SK-N-SH (cell line): Measurements from ENCODE around the gene SLC30A10. TPM values are rescaled to one million over a fixed set of nuclear protein-coding genes. Genes with fewer than 3 reads are reported as not detected.
A peak's percentile ranks its signal among the peaks of the same experiment; 100 is the strongest.
"Not testable (repeated sequence)": the region's sequence is repeated elsewhere in the genome, so short reads cannot be mapped to it uniquely, and the experiment has no call there.

Experiments used
- CTCF ChIA-PET: fragments of 300-600, 350-600 bp; formaldehyde crosslinking; extraction: SDS; loops from one replicate; lab custom pipeline; 2021; lab: Yijun Ruan, JAX
- POLR2A ChIA-PET: fragments of 350-600 bp; sonication (Branson Sonifier 250); formaldehyde crosslinking; extraction: SDS; loops from one replicate; lab custom pipeline; 2020; ENCODE audit warnings: antibody characterized with exemption, inconsistent platforms; lab: Yijun Ruan, JAX
- DNase-seq: peaks from one replicate; pipeline ENCODE4 v3.0.0; 2012
- H2AFZ ChIP-seq: fragments of 200-600 bp; sonication (generic); 2 replicates; pipeline ENCODE4 v1.8.1; 2016; ENCODE audit warnings: antibody characterized with exemption, mild to moderate bottlenecking, low read depth
- H3F3A ChIP-seq: fragments of 200-600 bp; sonication (generic); replicated peaks from 2 replicates; pipeline ENCODE3; 2016; ENCODE audit warnings: antibody characterized with exemption, mild to moderate bottlenecking; ENCODE audit not compliant: insufficient read depth
- H3K27ac ChIP-seq, 2 experiments: fragments of 200-500 bp in 1 of 2; fragments of 200-600 bp in 1 of 2; sonication (Bioruptor generic) in 1 of 2; sonication (generic), shearing (Covaris generic) in 1 of 2; 2 replicates each; pipeline versions ENCODE4 v1.5.1 to v1.6.1; 2014 to 2016; ENCODE audit warnings: low read depth in 2 of 2, inconsistent platforms in 1 of 2, low read length in 1 of 2, mild to moderate bottlenecking in 1 of 2, mixed read lengths in 1 of 2
- H3K27me3 ChIP-seq: fragments of 200-600 bp; sonication (generic), shearing (Covaris generic); 2 replicates; pipeline ENCODE4 v1.6.1; 2016; ENCODE audit warnings: mixed run types; ENCODE audit not compliant: insufficient read depth
- H3K36me3 ChIP-seq, 2 experiments: fragments of 200-500 bp in 1 of 2; fragments of 200-600 bp in 1 of 2; sonication (Bioruptor generic) in 1 of 2; sonication (generic) in 1 of 2; replicated peaks in 1 of 2; 2 replicates each; pipeline versions ENCODE3 to v1.5.1; 2014 to 2016; ENCODE audit warnings: low read length in 1 of 2, mild to moderate bottlenecking in 1 of 2; ENCODE audit not compliant: insufficient read depth in 2 of 2, control insufficient read depth in 1 of 2
- H3K4me1 ChIP-seq, 2 experiments: fragments of 200-500 bp in 1 of 2; fragments of 200-600 bp in 1 of 2; sonication (Bioruptor generic) in 1 of 2; sonication (generic), shearing (Covaris generic) in 1 of 2; 2 replicates each; pipeline versions ENCODE4 v1.5.1 to v1.6.1; 2014 to 2016; ENCODE audit warnings: low read depth in 1 of 2, low read length in 1 of 2, mixed run types in 1 of 2; ENCODE audit not compliant: insufficient read depth in 2 of 2, control insufficient read depth in 1 of 2
- H3K4me2 ChIP-seq: fragments of 200-600 bp; sonication (generic), shearing (Covaris generic); 2 replicates; pipeline ENCODE4 v1.6.1; 2017; ENCODE audit warnings: mixed run types
- H3K4me3 ChIP-seq, 2 experiments: fragments of 200-500 bp in 1 of 2; fragments of 200-600 bp in 1 of 2; sonication (Bioruptor generic) in 1 of 2; sonication (generic), shearing (Covaris generic) in 1 of 2; 2 replicates each; pipeline versions ENCODE4 v1.5.1 to v1.8.1; 2014 to 2016; ENCODE audit warnings: low read depth in 2 of 2, inconsistent platforms in 1 of 2, low read length in 1 of 2, mild to moderate bottlenecking in 1 of 2, mixed read lengths in 1 of 2, moderate library complexity in 1 of 2
- H3K79me2 ChIP-seq: fragments of 200-600 bp; sonication (generic); 2 replicates; pipeline ENCODE4 v1.8.1; 2017; ENCODE audit warnings: mild to moderate bottlenecking; ENCODE audit not compliant: insufficient read depth
- H3K9ac ChIP-seq: fragments of 200-600 bp; sonication (generic); 2 replicates; pipeline ENCODE4 v1.6.1; 2017; ENCODE audit warnings: mixed run types
- H3K9me2 ChIP-seq: fragments of 200-600 bp; sonication (generic); 2 replicates; pipeline ENCODE4 v1.6.1; 2017; ENCODE audit warnings: mixed run types
- H3K9me3 ChIP-seq: fragments of 200-600 bp; sonication (generic); 2 replicates; pipeline ENCODE4 v1.6.1; 2017; ENCODE audit warnings: mixed run types, mild to moderate bottlenecking, moderate library complexity
- H4K20me1 ChIP-seq: fragments of 200-600 bp; sonication (generic); 2 replicates; pipeline ENCODE4 v1.6.1; 2017; ENCODE audit warnings: mild to moderate bottlenecking, mixed run types; ENCODE audit not compliant: insufficient read depth
- GATA2 ChIP-seq: sonication (generic); formaldehyde crosslinking; IDR thresholded peaks from 2 replicates; pipeline ENCODE4 v1.5.0; 2020; ENCODE audit warnings: mild to moderate bottlenecking, missing genetic modification reagents
- RCOR1 ChIP-seq: fragments of 150-350 bp; IDR thresholded peaks from 2 replicates; pipeline ENCODE4 v1.6.1; 2017; ENCODE audit warnings: antibody characterized with exemption, low read length
- TEAD4 ChIP-seq: IDR thresholded peaks from 2 replicates; pipeline ENCODE4 v1.4.0; 2012; ENCODE audit warnings: mild to moderate bottlenecking, borderline replicate concordance; ENCODE audit not compliant: insufficient read depth
- YY1 ChIP-seq: IDR thresholded peaks from 2 replicates; pipeline ENCODE4 v1.4.0; 2012; ENCODE audit warnings: low read depth, mild to moderate bottlenecking
- WGBS: methylation state at CpG from one replicate; pipeline ENCODE4 v1.1.6; 2017; ENCODE audit warnings: low lambda C conversion rate; 5-methylcytosine and 5-hydroxymethylcytosine counted together
- polyA plus RNA-seq, 3 experiments: library from polyadenylated mRNA; depleted of rRNA; stranded (reverse); fragments of >200 nt; gene quantifications; 2 replicates each; pipeline ENCODE4 v1.2.3, GENCODE V29; 2012

SLC30A10 gene
- polyA plus RNA-seq, 1 of the 3 experiments (the other 2 are of a cell fraction): 0.02 TPM

- no peaks in the 10 kb centered on the region for H3K4me1 ChIP-seq
- no peaks in the 10 kb centered on the region for H3F3A ChIP-seq
- no peaks in the 10 kb centered on the region for H3K9me3 ChIP-seq
- no peak overlapping the region for H2AFZ ChIP-seq
- peak; percentile 12 for DNase-seq
- peak; percentile 9; the same call in 1 of the 2 replicates for TF ChIP-seq GATA2 (CRISPR knock-in tag)
- peak; percentile 37; the same call in 1 of the 2 replicates for TF ChIP-seq RCOR1
- no peak for TF ChIP-seq TEAD4
- TF ChIP-seq YY1: no peak
- no peaks in the 10 kb centered on the region for H3K9me2 ChIP-seq
- ChIA-PET CTCF (no interaction called here), POLR2A (no interaction called here)
- no peak overlapping the region for H3K4me3 ChIP-seq
- H3K27ac ChIP-seq: no peak overlapping the region
- H3K36me3 ChIP-seq: no peaks in the 10 kb centered on the region
- no peaks in the 10 kb centered on the region for H3K79me2 ChIP-seq
- no peaks in the 10 kb centered on the region for H4K20me1 ChIP-seq
- H3K4me2 ChIP-seq: no peak overlapping the region
- WGBS: 14% methylated on average over 5 of the region's 5 CpGs
- H3K9ac ChIP-seq: no peak overlapping the region
- H3K27me3 ChIP-seq: 0 out of 2 replicates have a peak, but pooled peaks cover 7% of the 10 kb centered on the region
Measured at GRCh38 chr1:219897914-219898313, 30.4 kb downstream of the SLC30A10 start.

DNA sequence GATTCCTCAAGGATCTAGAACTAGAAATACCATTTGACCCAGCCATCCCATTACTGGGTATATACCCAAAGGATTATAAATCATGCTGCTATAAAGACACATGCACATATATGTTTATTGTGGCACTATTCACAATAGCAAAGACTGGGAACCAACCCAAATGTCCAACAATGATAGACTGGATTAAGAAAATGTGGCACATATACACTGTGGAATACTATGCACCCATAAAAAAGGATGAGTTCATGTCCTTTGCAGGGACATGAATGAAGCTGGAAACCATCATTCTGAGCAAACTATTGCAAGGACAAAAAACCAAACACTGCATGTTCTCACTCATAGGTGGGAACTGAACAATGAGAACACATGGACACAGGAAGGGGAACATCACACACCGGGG lies 36.1 kb downstream of the SLC30A10 start:
- H3K9ac ChIP-seq, POLR2A ChIA-PET, H3K36me3 ChIP-seq, H3K27ac ChIP-seq, DNase-seq, H3K4me3 ChIP-seq, H3K27me3 ChIP-seq, H3K4me1 ChIP-seq, CTCF ChIA-PET, H3K79me2 ChIP-seq, H2AFZ ChIP-seq, H3K9me2 ChIP-seq, H4K20me1 ChIP-seq, H3K9me3 ChIP-seq, H3F3A ChIP-seq, H3K4me2 ChIP-seq: not testable (repeated sequence)
- 71% methylated on average over 1 of the region's 1 CpG for WGBS

GRCh38 chr1:219891846-219892245 lies 36.5 kb downstream of the SLC30A10 start:
- CTCF ChIA-PET, H3F3A ChIP-seq, POLR2A ChIA-PET, H3K9me2 ChIP-seq, H3K27me3 ChIP-seq, DNase-seq, H3K9me3 ChIP-seq, H3K27ac ChIP-seq, H3K9ac ChIP-seq, H3K4me2 ChIP-seq, H3K4me3 ChIP-seq, H4K20me1 ChIP-seq, H2AFZ ChIP-seq, H3K4me1 ChIP-seq, H3K79me2 ChIP-seq, H3K36me3 ChIP-seq: not testable (repeated sequence)
- 48% methylated on average over 4 of the region's 4 CpGs for WGBS

DNA sequence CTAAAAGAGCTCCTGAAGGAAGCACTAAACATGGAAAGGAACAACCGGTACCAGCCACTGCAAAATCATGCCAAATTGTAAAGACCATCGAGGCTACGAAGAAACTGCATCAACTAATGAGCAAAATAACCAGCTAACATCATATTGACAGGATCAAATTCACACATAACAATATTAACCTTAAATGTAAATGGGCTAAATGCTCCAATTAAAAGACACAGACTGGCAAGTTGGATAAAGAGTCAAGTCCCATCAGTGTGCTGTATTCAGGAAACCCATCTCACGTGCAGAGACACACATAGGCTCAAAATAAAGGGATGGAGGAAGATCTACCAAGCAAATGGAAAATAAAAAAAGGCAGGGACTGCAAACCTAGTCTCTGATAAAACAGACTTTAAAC lies 39.7 kb downstream of the SLC30A10 start:
- H3K4me3 ChIP-seq, H3K9ac ChIP-seq, H4K20me1 ChIP-seq, H3K27ac ChIP-seq, H3K9me2 ChIP-seq, H2AFZ ChIP-seq, H3K9me3 ChIP-seq, DNase-seq, H3K4me1 ChIP-seq, H3K79me2 ChIP-seq, H3K36me3 ChIP-seq, POLR2A ChIA-PET, H3K27me3 ChIP-seq, H3F3A ChIP-seq, H3K4me2 ChIP-seq, CTCF ChIA-PET: not testable (repeated sequence)
- WGBS: 38% methylated on average over 4 of the region's 4 CpGs
